Stimulated activated CD8-positive, alpha-beta memory T cell treated with anti-CD3 and anti-CD28 coated beads, Interleukin-15, amount 100 ng/mL, for 48 hours (primary cell): Measurements from ENCODE around the gene SSC5D.
A peak's percentile ranks its signal among the peaks of the same experiment; 100 is the strongest.

Experiments
- DNase-seq, 2 donors: peaks; one replicate each; pipeline ENCODE4 v3.0.0-alpha.2; 2020; ENCODE audit warnings: low read depth in 2 of 2

SSC5D gene

GRCh38 chr19:55454787-55455243, 33.4 kb upstream of the SSC5D start:
- no peak for DNase-seq

GRCh38 chr19:55455576-55456235, 32.5 kb upstream of the SSC5D start:
- DNase-seq: no peak

GRCh38 chr19:55456347-55456746, 31.9 kb upstream of the SSC5D start:
- no peak for DNase-seq

GRCh38 chr19:55457683-55458457, 30.4 kb upstream of the SSC5D start:
- DNase-seq: no peak

- no peak for DNase-seq
These were observed 28.7 kb upstream of the SSC5D start for GRCh38 chr19:55459551-55459949.

GRCh38 chr19:55459950-55460657, 28.1 kb upstream of the SSC5D start:
- no peak for DNase-seq

- peak in 1 of 2 donors; percentile 24 for DNase-seq
These were observed 27.5 kb upstream of the SSC5D start for GRCh38 chr19:55460670-55461258.

GRCh38 chr19:55461259-55461973, 26.8 kb upstream of the SSC5D start, which contains the start of gene ISOC2:
Gene ISOC2 (minus strand): TSS chr19:55461642. CDS start chr19:55456486, 5,156 bp downstream.
- peak; percentile 100 for DNase-seq

- DNase-seq: no peak
These were observed 26.1 kb upstream of the SSC5D start for GRCh38 chr19:55461974-55462626.

GRCh38 chr19:55462722-55463121, 25.5 kb upstream of the SSC5D start:
- DNase-seq: no peak

GRCh38 chr19:55463583-55464031, 24.6 kb upstream of the SSC5D start:
- DNase-seq: no peak

GRCh38 chr19:55464039-55464661, 24.1 kb upstream of the SSC5D start:
- no peak for DNase-seq

GRCh38 chr19:55464662-55465054, 23.6 kb upstream of the SSC5D start, which contains the start of gene C19orf85:
Gene C19orf85 (minus strand): TSS chr19:55464751. CDS start chr19:55464554, 197 bp downstream.
- no peak for DNase-seq

GRCh38 chr19:55465460-55466240, 22.6 kb upstream of the SSC5D start:
- DNase-seq: no peak

- no peak for DNase-seq
These were observed 22.0 kb upstream of the SSC5D start for GRCh38 chr19:55466241-55466614.

- DNase-seq: peak in 1 of 2 donors; percentile 51
These were observed 20.8 kb upstream of the SSC5D start for GRCh38 chr19:55467236-55468053.

- no peak for DNase-seq
These were observed 20.2 kb upstream of the SSC5D start for GRCh38 chr19:55468054-55468393.

- no peak for DNase-seq
These were observed 17.0 kb upstream of the SSC5D start for GRCh38 chr19:55471266-55471665.

GRCh38 chr19:55472463-55472862, 15.8 kb upstream of the SSC5D start:
- DNase-seq: no peak
